H9 (cell line): ENCODE measurements around the gene DOCK11. TPM values are rescaled to one million over a fixed set of nuclear protein-coding genes. Genes with fewer than 3 reads are reported as not detected.

Source experiments
- DNase-seq: peaks from one replicate; pipeline ENCODE4 v3.0.0-alpha.2; 2017
- H2AFZ ChIP-seq: one replicate; pipeline ENCODE4 v1.6.1; 2013; ENCODE audit warnings: mild to moderate bottlenecking, low read length, control low read depth, moderate library complexity
- H2AK5ac ChIP-seq: 2 replicates; pipeline ENCODE4 v1.6.1; 2013; ENCODE audit warnings: low read length, control low read depth, mixed read lengths; ENCODE audit not compliant: insufficient read length
- H2BK120ac ChIP-seq: one replicate; pipeline ENCODE4 v1.6.1; 2013; ENCODE audit warnings: low read depth, mild to moderate bottlenecking, low read length, control low read depth, inconsistent platforms; ENCODE audit not compliant: poor library complexity, severe bottlenecking
- H2BK12ac ChIP-seq: 2 replicates; pipeline ENCODE4 v1.6.1; 2013; ENCODE audit warnings: low read length, control low read depth, mixed read lengths, low read depth; ENCODE audit not compliant: insufficient read length
- H2BK15ac ChIP-seq: 2 replicates; pipeline ENCODE4 v1.6.1; 2013; ENCODE audit warnings: low read depth, low read length, control low read depth
- H2BK20ac ChIP-seq: one replicate; pipeline ENCODE4 v1.6.1; 2013; ENCODE audit warnings: low read depth, mild to moderate bottlenecking, low read length, control low read depth, inconsistent platforms; ENCODE audit not compliant: poor library complexity, severe bottlenecking
- H2BK5ac ChIP-seq: 2 replicates; pipeline ENCODE4 v1.6.1; 2013; ENCODE audit warnings: low read length, control low read depth, mixed read lengths; ENCODE audit not compliant: insufficient read length
- H3K14ac ChIP-seq: 2 replicates; pipeline ENCODE4 v1.6.1; 2013; ENCODE audit warnings: low read length, control low read depth; ENCODE audit not compliant: insufficient read depth
- H3K18ac ChIP-seq: 2 replicates; pipeline ENCODE4 v1.6.1; 2013; ENCODE audit warnings: low read depth, mild to moderate bottlenecking, mixed read lengths, low read length, control low read depth; ENCODE audit not compliant: insufficient read length
- H3K23ac ChIP-seq: 2 replicates; pipeline ENCODE4 v1.6.1; 2013; ENCODE audit warnings: low read length, control low read depth, mixed read lengths, low read depth; ENCODE audit not compliant: insufficient read length
- H3K23me2 ChIP-seq: 2 replicates; pipeline ENCODE4 v1.6.1; 2013; ENCODE audit warnings: low read depth, mild to moderate bottlenecking, mixed read lengths, low read length, control low read depth; ENCODE audit not compliant: insufficient read length, poor library complexity, severe bottlenecking
- H3K27ac ChIP-seq: 2 replicates; pipeline ENCODE4 v1.5.1; 2013; ENCODE audit warnings: low read length, control low read depth, mixed read lengths, low read depth; ENCODE audit not compliant: insufficient read length
- H3K27me3 ChIP-seq: 2 replicates; pipeline ENCODE4 v1.6.1; 2013; ENCODE audit warnings: low read length, control low read depth, inconsistent platforms; ENCODE audit not compliant: insufficient read depth
- H3K4ac ChIP-seq: 2 replicates; pipeline ENCODE4 v1.6.1; 2013; ENCODE audit warnings: low read depth, mild to moderate bottlenecking, control low read depth, inconsistent platforms, low read length, moderate library complexity
- H3K4me1 ChIP-seq: 2 replicates; pipeline ENCODE4 v1.6.1; 2013; ENCODE audit warnings: low read length, control low read depth, inconsistent platforms; ENCODE audit not compliant: insufficient read depth
- H3K4me2 ChIP-seq: 2 replicates; pipeline ENCODE4 v1.6.1; 2013; ENCODE audit warnings: low read length, control low read depth, mixed read lengths; ENCODE audit not compliant: insufficient read length, insufficient read depth
- H3K56ac ChIP-seq: 2 replicates; pipeline ENCODE4 v1.6.1; 2013; ENCODE audit warnings: low read depth, mild to moderate bottlenecking, mixed read lengths, low read length, control low read depth; ENCODE audit not compliant: insufficient read length
- H3K79me1 ChIP-seq: 2 replicates; pipeline ENCODE4 v1.6.1; 2013; ENCODE audit warnings: low read depth, mild to moderate bottlenecking, moderate library complexity, low read length, control low read depth, inconsistent platforms; ENCODE audit not compliant: insufficient read depth, poor library complexity, severe bottlenecking
- H3K79me2 ChIP-seq: 2 replicates; pipeline ENCODE4 v1.6.1; 2013; ENCODE audit warnings: low read length, control low read depth, inconsistent platforms; ENCODE audit not compliant: insufficient read depth
- H3K9ac ChIP-seq: 2 replicates; pipeline ENCODE4 v1.6.1; 2013; ENCODE audit warnings: low read length, control low read depth, mixed read lengths; ENCODE audit not compliant: insufficient read length; ENCODE audit errors: extremely low read depth
- H3K9me3 ChIP-seq: one replicate; pipeline ENCODE4 v1.6.1; 2013; ENCODE audit warnings: low read depth, low read length, inconsistent platforms; ENCODE audit not compliant: control insufficient read depth
- H3T11ph ChIP-seq: one replicate; pipeline ENCODE4 v1.6.1; 2013; ENCODE audit warnings: mild to moderate bottlenecking, low read length, control low read depth, inconsistent platforms
- H4K20me1 ChIP-seq: one replicate; pipeline ENCODE4 v1.6.1; 2013; ENCODE audit not compliant: control insufficient read depth, insufficient read length, insufficient read depth
- H4K5ac ChIP-seq: 2 replicates; pipeline ENCODE4 v1.6.1; 2013; ENCODE audit warnings: low read depth, mild to moderate bottlenecking, mixed read lengths, low read length, control low read depth; ENCODE audit not compliant: insufficient read length
- H4K8ac ChIP-seq: replicated peaks from 2 replicates; pipeline ENCODE4 v1.6.1; 2013; ENCODE audit warnings: low read length, control low read depth, mixed read lengths, low read depth; ENCODE audit not compliant: insufficient read length
- H4K91ac ChIP-seq: 2 replicates; pipeline ENCODE4 v1.6.1; 2013; ENCODE audit warnings: low read depth, mild to moderate bottlenecking, moderate library complexity, mixed read lengths, low read length, control low read depth; ENCODE audit not compliant: insufficient read length
- H3K27ac Mint-ChIP-seq, 3 experiments: 2 replicates in 2 of 3; 3 replicates in 1 of 3; pipeline ENCODE4 v1.8.0; 2020 to 2021; ENCODE audit warnings: mixed read lengths in 3 of 3, mild to moderate bottlenecking in 1 of 3, moderate library complexity in 1 of 3
- H3K27me3 Mint-ChIP-seq: 2 replicates; pipeline ENCODE4 v1.8.0; 2021; ENCODE audit warnings: low read depth, mild to moderate bottlenecking, moderate library complexity, mixed read lengths
- H3K36me3 Mint-ChIP-seq, 3 experiments: 2 replicates in 2 of 3; 3 replicates in 1 of 3; pipeline ENCODE4 v1.8.0; 2020 to 2021; ENCODE audit warnings: low read depth in 3 of 3, mixed read lengths in 3 of 3; ENCODE audit not compliant: insufficient read depth in 1 of 3
- H3K4me1 Mint-ChIP-seq, 2 experiments: 2 replicates each; pipeline ENCODE4 v1.8.0; 2020; ENCODE audit warnings: mixed read lengths in 2 of 2
- H3K4me3 Mint-ChIP-seq, 2 experiments: 2 replicates in 1 of 2; 3 replicates in 1 of 2; pipeline ENCODE4 v1.8.0; 2020 to 2021; ENCODE audit warnings: mild to moderate bottlenecking in 2 of 2, mixed read lengths in 2 of 2, moderate library complexity in 1 of 2
- H3K9me3 Mint-ChIP-seq, 2 experiments: 2 replicates in 1 of 2; 3 replicates in 1 of 2; pipeline ENCODE4 v1.8.0; 2020; ENCODE audit warnings: mild to moderate bottlenecking in 2 of 2, mixed read lengths in 2 of 2, moderate library complexity in 1 of 2
- CTCF ChIP-seq: fragments of 200-600 bp; sonication (generic); conservative IDR thresholded peaks from 3 replicates; pipeline ENCODE4 v1.8.0; 2021; ENCODE audit warnings: antibody characterized with exemption, mild to moderate bottlenecking
- WGBS: extraction: QIAGEN DNeasy Blood & Tissue Kit; methylation state at CpG from one replicate; pipeline ENCODE4 v1.1.7; 2013; ENCODE audit warnings: missing lambda C conversion rate, low lambda C conversion rate, mixed read lengths; ENCODE audit not compliant: insufficient read length; ENCODE audit errors: extremely low coverage; 5-methylcytosine and 5-hydroxymethylcytosine counted together
- total RNA-seq: library from RNA; stranded (reverse); gene quantifications from 2 replicates; pipeline ENCODE4 v1.2.1, GENCODE V29; 2021

DOCK11 gene
- total RNA-seq, 1 experiment from 2014 or later: 6.2 TPM

- H4K8ac ChIP-seq: no peak overlapping the region
- H4K5ac ChIP-seq: no peak overlapping the region
- peaks cover 24% of the 10 kb centered on the region for H3K9me3 ChIP-seq
- no peak overlapping the region for H3K9ac ChIP-seq
- H3K79me2 ChIP-seq: no peaks in the 10 kb centered on the region
- H4K20me1 ChIP-seq: no peaks in the 10 kb centered on the region
- no peak for DNase-seq
- H3K4me2 ChIP-seq: no peak overlapping the region
- Mint-ChIP-seq H3K4me1 (no peaks in the 10 kb centered on the region), H3K36me3 (no peaks in the 10 kb centered on the region), H3K4me3 (no peak overlapping the region), H3K27me3 (no peaks in the 10 kb centered on the region; the same call in 1 of the 2 replicates), H3K9me3 (peaks cover 0 to 69% of the 10 kb centered on the region in 2 experiments; a peak in 3 of 5 replicates), H3K27ac (no peak overlapping the region)
- no peak overlapping the region for H2AK5ac ChIP-seq
- H3K27me3 ChIP-seq: no peaks in the 10 kb centered on the region
- no peaks in the 10 kb centered on the region for H3K79me1 ChIP-seq
- no peak overlapping the region for H2AFZ ChIP-seq
- no peak overlapping the region for H2BK15ac ChIP-seq
- no CpG with 5 or more reads among the region's 6 CpGs for WGBS
- H3K14ac ChIP-seq: no peak overlapping the region
- no peak overlapping the region for H3T11ph ChIP-seq
- no peak overlapping the region for H3K56ac ChIP-seq
- no peak overlapping the region for H2BK120ac ChIP-seq
- H2BK20ac ChIP-seq: no peak overlapping the region
- H4K91ac ChIP-seq: no peak overlapping the region
- no peak overlapping the region for H3K18ac ChIP-seq
- no peak overlapping the region for H2BK5ac ChIP-seq
- no peak overlapping the region for H3K4ac ChIP-seq
- TF ChIP-seq CTCF: no peak
- no peaks in the 10 kb centered on the region for H3K4me1 ChIP-seq
- no peak overlapping the region for H3K23ac ChIP-seq
- no peak overlapping the region for H3K27ac ChIP-seq
- no peak overlapping the region for H2BK12ac ChIP-seq
- H3K23me2 ChIP-seq: no peaks in the 10 kb centered on the region
Observed at GRCh38 chrX:118694638-118695037, 199.0 kb downstream of the DOCK11 start.
